HG03520 (cell line): ENCODE results near the gene MYO18B.
"Not testable (repeated sequence)": the region's sequence is repeated elsewhere in the genome, so short reads cannot be mapped to it uniquely, and the experiment has no call there.

Source experiments
- ATAC-seq: cut with Tn5 transposase; IDR thresholded peaks from one replicate; pipeline ENCODE4 v1.9.1; 2021; ENCODE audit warnings: mild to moderate bottlenecking, moderate library complexity; ENCODE audit not compliant: unreplicated experiment

The MYO18B gene

GRCh38 chr22:25969286-25969685 lies 227.3 kb downstream of the MYO18B start:
- ATAC-seq: no peak

DNA sequence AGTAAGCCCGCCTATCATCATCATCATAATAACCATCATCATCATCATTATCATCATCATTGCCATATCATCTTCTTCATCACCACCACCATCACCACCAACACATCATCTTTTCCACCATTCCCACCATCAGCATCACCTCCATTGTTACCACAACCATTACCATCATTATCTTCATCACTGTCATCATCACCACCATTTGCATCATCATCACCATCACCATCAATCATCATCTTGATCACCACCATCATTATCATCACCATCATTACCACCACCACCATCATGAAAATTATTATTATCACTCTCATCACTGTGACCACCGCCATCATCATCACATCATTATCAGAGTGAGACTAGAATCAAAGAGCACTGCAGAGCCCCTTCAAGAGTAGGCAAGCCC lies 227.9 kb downstream of the MYO18B start:
- ATAC-seq: no peak

- ATAC-seq: no peak
Measured at GRCh38 chr22:25970374-25970911, 228.5 kb downstream of the MYO18B start.

DNA sequence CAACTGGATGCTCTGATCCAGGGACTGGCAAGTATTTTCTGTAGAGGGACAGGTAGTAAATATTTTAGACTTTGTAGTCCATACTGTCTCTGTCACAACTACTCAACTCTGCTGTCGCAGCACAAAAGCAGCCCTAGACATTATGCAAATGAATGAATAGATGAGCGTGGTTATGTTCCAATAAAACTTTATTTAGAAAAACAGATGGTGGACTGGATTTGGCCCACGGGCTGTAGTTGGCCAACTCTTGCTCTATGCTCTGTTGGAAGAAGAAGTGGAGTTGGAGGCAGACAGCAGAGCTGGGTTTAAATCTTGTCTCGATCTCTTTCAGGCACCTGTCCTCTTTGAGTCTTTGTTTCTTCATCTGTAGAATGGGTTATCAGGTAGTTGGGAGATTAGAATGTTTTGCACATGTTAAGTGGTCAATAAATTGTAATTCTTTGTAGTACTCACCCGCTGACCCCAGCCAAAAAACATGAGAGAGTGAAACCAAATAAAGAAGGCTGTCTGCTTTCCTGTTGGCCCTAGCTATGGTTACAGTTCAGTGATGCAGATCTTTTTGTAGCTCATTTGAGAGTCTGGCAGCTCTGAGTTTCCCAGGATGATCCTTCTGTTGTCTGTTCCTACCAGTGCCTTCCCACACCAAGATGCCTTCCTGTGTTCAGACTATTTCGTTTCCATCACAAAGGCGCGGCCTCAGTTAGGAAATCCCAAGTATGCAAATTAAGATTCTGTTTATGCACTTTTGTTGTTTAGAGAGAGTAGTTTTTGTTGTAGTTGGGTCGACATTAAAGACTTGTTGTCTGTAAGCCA lies 229.2 kb downstream of the MYO18B start:
- no peak for ATAC-seq

GRCh38 chr22:25972397-25972796 lies 230.4 kb downstream of the MYO18B start:
- no peak for ATAC-seq

GRCh38 chr22:25976356-25976755 lies 234.4 kb downstream of the MYO18B start:
- no peak for ATAC-seq

- ATAC-seq: no peak
Measured at GRCh38 chr22:25979968-25980367, 238.0 kb downstream of the MYO18B start.

GRCh38 chr22:25984911-25985310 lies 242.9 kb downstream of the MYO18B start:
- not testable (repeated sequence) for ATAC-seq

DNA sequence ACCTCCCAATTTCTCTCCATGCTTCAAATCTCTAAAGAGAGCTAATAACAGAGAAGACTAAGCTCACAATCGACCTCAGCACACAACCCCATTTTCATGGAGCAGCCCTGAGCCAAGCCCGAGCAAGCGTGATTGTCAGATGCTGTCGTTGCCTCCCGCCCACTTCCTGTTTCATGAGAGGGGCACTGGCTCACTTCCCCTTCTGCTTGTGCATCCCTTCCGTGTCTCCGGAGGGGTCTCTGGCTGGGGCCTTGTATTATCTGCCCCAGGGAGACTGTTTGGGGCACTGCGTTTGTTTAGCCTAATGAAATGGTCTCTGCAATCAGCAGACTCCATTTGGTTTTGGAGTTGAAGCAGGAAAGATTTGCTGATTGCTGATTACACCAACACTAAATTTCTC lies 246.0 kb downstream of the MYO18B start:
- no peak for ATAC-seq

DNA sequence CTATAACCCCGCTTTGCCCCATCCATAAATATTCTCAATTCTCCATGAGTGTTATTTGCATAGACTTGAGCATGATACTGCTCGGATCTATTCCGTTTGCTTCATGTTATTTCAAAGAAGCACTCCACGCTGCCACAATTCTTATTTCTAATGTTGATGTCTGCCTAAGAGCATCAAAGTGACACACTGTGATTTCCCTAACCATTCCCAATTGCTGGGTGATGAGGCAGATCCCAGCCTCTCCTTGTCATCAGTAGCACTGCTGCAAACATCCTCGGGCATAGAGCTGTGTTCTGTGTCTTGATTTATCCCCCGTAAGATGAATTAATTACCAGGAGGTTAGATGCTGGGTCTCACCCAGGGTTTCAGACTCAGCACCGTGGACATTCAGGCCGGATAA lies 249.0 kb downstream of the MYO18B start:
- no peak for ATAC-seq

GRCh38 chr22:25992331-25992730 lies 250.3 kb downstream of the MYO18B start:
- ATAC-seq: no peak

DNA sequence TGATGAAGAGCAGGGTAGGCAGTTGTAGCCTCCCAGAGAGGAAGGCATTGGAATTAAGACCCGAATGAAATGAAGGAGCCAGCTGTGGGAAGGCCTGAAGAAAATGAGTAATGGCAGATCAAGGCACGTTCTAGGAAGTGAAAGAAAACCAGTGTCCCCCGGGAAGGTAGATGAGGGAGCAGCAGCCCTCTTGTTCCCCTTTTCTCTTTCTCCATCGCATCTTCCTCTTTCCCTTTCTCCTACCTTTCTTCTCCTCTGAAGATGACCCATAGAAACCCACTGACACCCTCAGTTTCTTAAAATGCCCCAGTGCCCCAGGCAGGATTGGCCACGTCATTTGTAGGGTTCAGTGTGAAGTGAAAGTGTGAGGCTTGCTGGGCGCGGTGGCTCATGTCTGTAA lies 254.7 kb downstream of the MYO18B start:
- ATAC-seq: no peak

- ATAC-seq: no peak
Measured at GRCh38 chr22:25997886-25998775, 256.1 kb downstream of the MYO18B start.

DNA sequence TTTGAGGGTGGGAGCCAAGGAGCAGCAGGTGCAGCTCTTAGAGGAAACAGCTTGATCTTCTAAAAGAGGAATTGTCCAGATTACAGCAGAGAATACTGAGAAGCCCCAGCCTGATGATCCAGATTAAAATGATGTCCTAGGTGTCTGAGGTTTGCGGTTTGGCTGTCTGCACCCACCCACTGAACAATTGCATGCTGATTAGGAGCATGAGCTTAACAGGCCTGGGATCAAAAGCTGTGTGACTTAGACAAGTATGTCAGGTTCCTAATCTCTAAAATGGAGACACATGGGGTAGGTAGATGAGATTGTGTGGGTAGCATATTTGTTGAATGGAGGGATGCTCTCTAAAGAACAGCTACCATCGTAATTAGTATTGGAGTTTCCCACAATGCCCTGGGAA lies 260.5 kb downstream of the MYO18B start:
- no peak for ATAC-seq

- ATAC-seq: no peak
Measured at GRCh38 chr22:26004477-26004876, 262.5 kb downstream of the MYO18B start.

GRCh38 chr22:26008587-26008986 lies 266.6 kb downstream of the MYO18B start:
- ATAC-seq: no peak

DNA sequence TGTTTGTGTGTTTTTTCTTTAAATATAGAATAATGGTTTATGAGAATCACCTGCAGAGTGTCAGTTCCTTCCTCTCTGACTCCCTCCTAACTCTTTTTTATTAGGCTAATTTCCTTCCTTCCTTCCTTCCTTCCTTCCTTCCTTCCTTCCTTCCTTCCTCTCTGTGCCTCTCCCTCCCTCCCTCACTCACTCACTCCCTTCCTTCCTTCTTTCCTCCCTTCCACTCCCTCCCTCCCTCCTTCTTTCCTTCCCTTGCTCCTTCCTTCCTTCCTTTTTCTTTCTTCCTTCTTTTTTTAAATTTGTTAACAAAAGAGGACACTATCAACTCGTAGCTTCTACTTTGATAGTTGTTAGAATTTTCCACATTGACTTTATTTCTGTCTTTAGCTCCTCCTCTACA lies 274.9 kb downstream of the MYO18B start:
- ATAC-seq: no peak

DNA sequence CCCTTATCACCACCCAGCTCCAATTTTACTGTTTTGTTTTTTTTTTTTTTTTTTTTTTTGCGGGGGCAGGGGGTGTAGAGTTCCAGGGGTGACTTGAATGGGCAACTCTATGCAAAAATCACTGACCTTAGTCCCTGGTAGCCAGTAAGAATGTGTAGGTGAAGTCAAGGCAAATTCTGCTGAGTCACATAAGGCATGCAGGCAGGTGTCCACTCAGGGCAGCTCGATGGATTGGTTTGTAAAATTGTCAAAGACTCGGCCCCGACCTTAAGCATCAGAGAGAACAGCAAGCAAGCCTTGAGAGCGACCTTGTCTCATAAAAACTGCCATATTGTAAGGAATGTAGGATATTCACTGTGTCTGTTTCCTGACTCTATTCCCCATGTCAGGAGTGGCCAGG lies 275.9 kb downstream of the MYO18B start:
- ATAC-seq: no peak

GRCh38 chr22:26019596-26019995 lies 277.6 kb downstream of the MYO18B start:
- ATAC-seq: no peak

DNA sequence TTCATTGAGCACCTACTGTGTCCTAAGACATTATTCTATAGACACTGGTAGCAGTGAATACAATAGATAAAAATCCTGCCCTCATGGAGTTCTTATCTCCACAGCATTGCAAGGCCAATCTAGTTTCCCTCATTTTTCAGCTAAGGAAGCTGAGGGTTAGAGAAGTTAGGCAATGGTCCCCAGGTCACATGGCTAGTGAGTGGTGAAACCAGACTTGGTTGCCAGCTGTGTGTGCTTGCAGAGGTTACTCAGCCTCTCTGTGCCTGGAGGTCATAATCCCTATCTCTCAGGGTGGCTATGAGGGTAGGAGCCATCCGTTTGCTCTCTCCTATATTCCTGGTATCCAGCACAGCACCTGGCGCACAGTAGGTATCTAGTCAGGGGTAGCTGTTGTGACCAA lies 279.5 kb downstream of the MYO18B start:
- no peak for ATAC-seq

GRCh38 chr22:26023104-26023775 lies 281.3 kb downstream of the MYO18B start:
- no peak for ATAC-seq
